DMS53 treated with DMSO at 0.1 percent for 48 hours (cell line): ENCODE data around the gene TMEM191B.
"Not testable (repeated sequence)": the region's sequence is repeated elsewhere in the genome, so short reads cannot be mapped to it uniquely, and the experiment has no call there.

Experiments used
- DNase-seq: peaks from one replicate; lab custom pipeline; 2025; ENCODE audit not compliant: unreplicated experiment; lab: John Stamatoyannopoulos, UW

The TMEM191B gene

GRCh38 chr22:18527752-18528596 lies at the start of gene TMEM191B:
Gene TMEM191B, plus strand, starts transcription at chr22:18527802. Its CDS starts 179 bp downstream, at chr22:18527981.
- not testable (repeated sequence) for DNase-seq

- not testable (repeated sequence) for DNase-seq
Observed at GRCh38 chr22:18496227-18496626, 31.4 kb upstream of the TMEM191B start.

- DNase-seq: not testable (repeated sequence)
Observed at GRCh38 chr22:18511327-18511726, 16.3 kb upstream of the TMEM191B start.

- DNase-seq: not testable (repeated sequence)
Observed at GRCh38 chr22:18512378-18512777, 15.2 kb upstream of the TMEM191B start.

GRCh38 chr22:18513454-18513853 lies 14.1 kb upstream of the TMEM191B start:
- DNase-seq: not testable (repeated sequence)

GRCh38 chr22:18518061-18518460 lies 9.5 kb upstream of the TMEM191B start, which contains the start of gene GGTLC3:
Gene GGTLC3, minus strand, starts transcription at chr22:18518161. Its CDS starts 264 bp downstream, at chr22:18517897.
- DNase-seq: not testable (repeated sequence)

- DNase-seq: not testable (repeated sequence)
Observed at GRCh38 chr22:18522762-18523161, 4.8 kb upstream of the TMEM191B start.

GRCh38 chr22:18523328-18523727 lies 4.3 kb upstream of the TMEM191B start:
- not testable (repeated sequence) for DNase-seq

- not testable (repeated sequence) for DNase-seq
Observed at GRCh38 chr22:18528597-18529415, 1.2 kb downstream of the TMEM191B start.

GRCh38 chr22:18529416-18530145 lies 2.0 kb downstream of the TMEM191B start:
- DNase-seq: not testable (repeated sequence)

- not testable (repeated sequence) for DNase-seq
Observed at GRCh38 chr22:18533633-18534032, 6.0 kb downstream of the TMEM191B start.

GRCh38 chr22:18534315-18534714 lies 6.7 kb downstream of the TMEM191B start:
- DNase-seq: not testable (repeated sequence)

- not testable (repeated sequence) for DNase-seq
Observed at GRCh38 chr22:18539994-18540393, 12.4 kb downstream of the TMEM191B start.

GRCh38 chr22:18543400-18543799 lies 15.8 kb downstream of the TMEM191B start:
- not testable (repeated sequence) for DNase-seq

- not testable (repeated sequence) for DNase-seq
Observed at GRCh38 chr22:18544615-18545014, 17.0 kb downstream of the TMEM191B start.

GRCh38 chr22:18549458-18550179 lies 22.0 kb downstream of the TMEM191B start:
- DNase-seq: not testable (repeated sequence)

GRCh38 chr22:18551046-18551445 lies 23.4 kb downstream of the TMEM191B start:
- DNase-seq: not testable (repeated sequence)

GRCh38 chr22:18552839-18553597 lies 25.4 kb downstream of the TMEM191B start:
- DNase-seq: not testable (repeated sequence)
